Dermis microvascular lymphatic vessel endothelial cell (primary cell): ENCODE results near the gene TMEM91. TPM values are rescaled to one million over a fixed set of nuclear protein-coding genes. Genes with fewer than 3 reads are reported as not detected.

ENCODE experiments used
- DNase-seq, 2 donors: peaks; one replicate each; pipeline versions ENCODE4 v3.0.0 to v3.0.0-alpha.2; 2010; ENCODE audit warnings: low read depth in 2 of 2
- total RNA-seq: library from RNA; depleted of rRNA; stranded (reverse); fragments of >200 nt; gene quantifications from 2 replicates; pipeline ENCODE4 v1.2.1, GENCODE V29; 2014

The TMEM91 gene
- total RNA-seq, 1 donor from 2014 or later = 3.9 TPM

- DNase-seq = peak in 1 of 2 donors; percentile 49
Observed at GRCh38 chr19:41409288-41409687, 33.0 kb downstream of the TMEM91 start.

GRCh38 chr19:41410336-41411054 is 34.2 kb downstream of the TMEM91 start:
- DNase-seq = no peak

GRCh38 chr19:41411100-41411967 is 35.0 kb downstream of the TMEM91 start:
- no peak for DNase-seq

- no peak for DNase-seq
Observed at GRCh38 chr19:41411968-41412265, 35.6 kb downstream of the TMEM91 start.

GRCh38 chr19:41412953-41413352 is 36.6 kb downstream of the TMEM91 start:
- no peak for DNase-seq

GRCh38 chr19:41413947-41414346 is 37.6 kb downstream of the TMEM91 start:
- DNase-seq = no peak

- DNase-seq = no peak
Observed at GRCh38 chr19:41414461-41414860, 38.1 kb downstream of the TMEM91 start.

GRCh38 chr19:41415154-41415571 is 38.8 kb downstream of the TMEM91 start:
- no peak for DNase-seq

GRCh38 chr19:41416194-41416674 is 39.9 kb downstream of the TMEM91 start:
- DNase-seq = no peak

- DNase-seq = no peak
Observed at GRCh38 chr19:41420101-41420880, 44.0 kb downstream of the TMEM91 start.

GRCh38 chr19:41421314-41421713 is 45.0 kb downstream of the TMEM91 start:
- DNase-seq = no peak

- no peak for DNase-seq
Observed at GRCh38 chr19:41421973-41422372, 45.6 kb downstream of the TMEM91 start.

- no peak for DNase-seq
Observed at GRCh38 chr19:41422456-41422855, 46.1 kb downstream of the TMEM91 start.

- DNase-seq = no peak
Observed at GRCh38 chr19:41422955-41423354, 46.6 kb downstream of the TMEM91 start.

- no peak for DNase-seq
Observed at GRCh38 chr19:41424335-41425173, 48.2 kb downstream of the TMEM91 start.

- DNase-seq = no peak
Observed at GRCh38 chr19:41425174-41426115, 49.1 kb downstream of the TMEM91 start.

GRCh38 chr19:41426116-41426841 is 49.9 kb downstream of the TMEM91 start:
- no peak for DNase-seq

GRCh38 chr19:41426952-41427646 is 50.8 kb downstream of the TMEM91 start, which contains the start of gene B3GNT8:
Gene B3GNT8, minus strand, starts transcription at chr19:41427374. Its CDS starts 596 bp downstream, at chr19:41426778.
- peak in 1 of 2 donors; percentile 64 for DNase-seq
